Panc1 (cell line): ENCODE measurements around the gene IKBKG.

Source experiments
- POLR2AphosphoS5 ChIP-seq: IDR thresholded peaks from 2 replicates; pipeline ENCODE4 v1.6.1; 2012; ENCODE audit warnings: mild to moderate bottlenecking, low read depth, low read length, moderate library complexity
- SIN3A ChIP-seq: IDR thresholded peaks from 2 replicates; pipeline ENCODE4 v1.6.1; 2012; ENCODE audit warnings: low read depth, mild to moderate bottlenecking, low read length, moderate library complexity, borderline replicate concordance; ENCODE audit not compliant: insufficient read depth
- TCF7L2 ChIP-seq: IDR thresholded peaks from 2 replicates; pipeline ENCODE4 v1.6.1; 2011; ENCODE audit warnings: mild to moderate bottlenecking, low read depth, low read length, inconsistent platforms
- TF ChIP-seq, protein P1 (sequence below): fragments of 450-650 bp; IDR thresholded peaks from 2 replicates; pipeline ENCODE4 v1.5.1; 2017; ENCODE audit warnings: mild to moderate bottlenecking
- TF ChIP-seq, protein P2 (sequence below), 2 experiments: IDR thresholded peaks; 2 replicates each; pipeline ENCODE4 v1.6.1; 2011 to 2012; ENCODE audit warnings: low read depth in 2 of 2, control low read depth in 1 of 2, low read length in 1 of 2, mild to moderate bottlenecking in 1 of 2, moderate library complexity in 1 of 2; ENCODE audit not compliant: insufficient read depth in 1 of 2

DNA sequence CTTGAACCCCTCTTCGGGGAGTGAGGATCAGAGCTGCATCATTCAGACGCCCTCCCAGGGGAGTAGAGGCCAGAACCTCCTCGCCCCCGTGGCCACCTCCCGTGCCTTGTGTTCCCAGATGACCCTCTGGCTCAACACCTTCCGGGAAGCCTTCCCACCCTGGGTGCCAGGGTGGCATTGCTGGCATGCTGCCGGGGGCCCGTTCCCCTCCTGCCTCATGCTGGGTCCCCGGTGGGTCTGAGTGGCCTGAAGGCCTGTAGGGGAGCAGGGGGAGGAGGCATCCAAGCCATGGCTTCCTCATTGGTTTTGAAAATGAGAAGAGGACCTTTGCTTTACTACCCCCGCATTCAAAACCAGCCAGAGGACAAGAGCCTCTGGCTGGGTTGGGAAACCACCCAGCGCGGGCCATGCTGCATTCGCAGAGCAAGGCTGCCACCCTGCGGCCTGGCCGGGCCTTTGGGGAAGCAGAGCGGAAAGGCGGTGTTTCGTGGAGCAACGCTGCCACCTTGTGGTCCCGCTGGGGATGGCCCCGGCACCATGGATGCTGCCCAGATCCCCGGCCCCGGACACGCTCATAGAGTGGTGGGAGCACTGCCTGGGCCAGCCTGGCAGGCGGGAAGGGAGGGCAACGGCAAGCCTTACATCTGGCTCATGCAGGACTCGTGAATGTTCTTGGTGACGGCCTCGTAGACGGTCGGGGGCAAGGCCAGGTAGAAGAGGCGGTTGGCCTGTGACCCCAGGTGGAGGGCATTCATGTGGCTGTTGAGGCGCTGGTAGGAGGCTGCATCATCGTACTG lies 12.7 kb upstream of the IKBKG start:
- TF ChIP-seq, protein P1, sequence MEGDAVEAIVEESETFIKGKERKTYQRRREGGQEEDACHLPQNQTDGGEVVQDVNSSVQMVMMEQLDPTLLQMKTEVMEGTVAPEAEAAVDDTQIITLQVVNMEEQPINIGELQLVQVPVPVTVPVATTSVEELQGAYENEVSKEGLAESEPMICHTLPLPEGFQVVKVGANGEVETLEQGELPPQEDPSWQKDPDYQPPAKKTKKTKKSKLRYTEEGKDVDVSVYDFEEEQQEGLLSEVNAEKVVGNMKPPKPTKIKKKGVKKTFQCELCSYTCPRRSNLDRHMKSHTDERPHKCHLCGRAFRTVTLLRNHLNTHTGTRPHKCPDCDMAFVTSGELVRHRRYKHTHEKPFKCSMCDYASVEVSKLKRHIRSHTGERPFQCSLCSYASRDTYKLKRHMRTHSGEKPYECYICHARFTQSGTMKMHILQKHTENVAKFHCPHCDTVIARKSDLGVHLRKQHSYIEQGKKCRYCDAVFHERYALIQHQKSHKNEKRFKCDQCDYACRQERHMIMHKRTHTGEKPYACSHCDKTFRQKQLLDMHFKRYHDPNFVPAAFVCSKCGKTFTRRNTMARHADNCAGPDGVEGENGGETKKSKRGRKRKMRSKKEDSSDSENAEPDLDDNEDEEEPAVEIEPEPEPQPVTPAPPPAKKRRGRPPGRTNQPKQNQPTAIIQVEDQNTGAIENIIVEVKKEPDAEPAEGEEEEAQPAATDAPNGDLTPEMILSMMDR = no peak
- TF ChIP-seq POLR2AphosphoS5 (peak; percentile 35; the same call in 1 of the 2 replicates), SIN3A (no peak), TCF7L2 (no peak)
- TF ChIP-seq, protein P2, sequence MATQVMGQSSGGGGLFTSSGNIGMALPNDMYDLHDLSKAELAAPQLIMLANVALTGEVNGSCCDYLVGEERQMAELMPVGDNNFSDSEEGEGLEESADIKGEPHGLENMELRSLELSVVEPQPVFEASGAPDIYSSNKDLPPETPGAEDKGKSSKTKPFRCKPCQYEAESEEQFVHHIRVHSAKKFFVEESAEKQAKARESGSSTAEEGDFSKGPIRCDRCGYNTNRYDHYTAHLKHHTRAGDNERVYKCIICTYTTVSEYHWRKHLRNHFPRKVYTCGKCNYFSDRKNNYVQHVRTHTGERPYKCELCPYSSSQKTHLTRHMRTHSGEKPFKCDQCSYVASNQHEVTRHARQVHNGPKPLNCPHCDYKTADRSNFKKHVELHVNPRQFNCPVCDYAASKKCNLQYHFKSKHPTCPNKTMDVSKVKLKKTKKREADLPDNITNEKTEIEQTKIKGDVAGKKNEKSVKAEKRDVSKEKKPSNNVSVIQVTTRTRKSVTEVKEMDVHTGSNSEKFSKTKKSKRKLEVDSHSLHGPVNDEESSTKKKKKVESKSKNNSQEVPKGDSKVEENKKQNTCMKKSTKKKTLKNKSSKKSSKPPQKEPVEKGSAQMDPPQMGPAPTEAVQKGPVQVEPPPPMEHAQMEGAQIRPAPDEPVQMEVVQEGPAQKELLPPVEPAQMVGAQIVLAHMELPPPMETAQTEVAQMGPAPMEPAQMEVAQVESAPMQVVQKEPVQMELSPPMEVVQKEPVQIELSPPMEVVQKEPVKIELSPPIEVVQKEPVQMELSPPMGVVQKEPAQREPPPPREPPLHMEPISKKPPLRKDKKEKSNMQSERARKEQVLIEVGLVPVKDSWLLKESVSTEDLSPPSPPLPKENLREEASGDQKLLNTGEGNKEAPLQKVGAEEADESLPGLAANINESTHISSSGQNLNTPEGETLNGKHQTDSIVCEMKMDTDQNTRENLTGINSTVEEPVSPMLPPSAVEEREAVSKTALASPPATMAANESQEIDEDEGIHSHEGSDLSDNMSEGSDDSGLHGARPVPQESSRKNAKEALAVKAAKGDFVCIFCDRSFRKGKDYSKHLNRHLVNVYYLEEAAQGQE (IDR thresholded peaks at IDR 0.05; ENCODE audit: insufficient read depth in 1 of 2, low read depth in 2 of 2, low read length in 1 of 2) = peak in 1 of 2 experiments; percentile 59; a peak in 2 of 4 replicates
